ENCODE results near the gene GNG7. TPM values are rescaled to one million over a fixed set of nuclear protein-coding genes. Genes with fewer than 3 reads are reported as not detected.
A peak's percentile ranks its signal among the peaks of the same experiment; 100 is the strongest.
"Not testable (repeated sequence)": the region's sequence is repeated elsewhere in the genome, so short reads cannot be mapped to it uniquely, and the experiment has no call there.

Gene GNG7
- total RNA-seq, 2 experiments from 2014 or later = 0.25 to 0.40 TPM

GRCh38 chr19:2572152-2572551 is 130.3 kb downstream of the GNG7 start:
- Mint-ChIP-seq H3K9me3 (peaks cover 14% of the 10 kb centered on the region), H3K4me1 (peaks cover 13% of the 10 kb centered on the region)
- POLR2A ChIA-PET; DNase-seq; H3K36me3 Mint-ChIP-seq (ENCODE audit: low read depth); H3K27me3 Mint-ChIP-seq; H3K27ac Mint-ChIP-seq; H3K4me3 Mint-ChIP-seq: not testable (repeated sequence)
- CTCF ChIA-PET = interaction anchor here (0.7 to 1.3 kb wide), 2 partner anchors 96 to 1568 kb away, joined by 3 read pairs; partner anchors contain the start of gene GADD45B

DNA sequence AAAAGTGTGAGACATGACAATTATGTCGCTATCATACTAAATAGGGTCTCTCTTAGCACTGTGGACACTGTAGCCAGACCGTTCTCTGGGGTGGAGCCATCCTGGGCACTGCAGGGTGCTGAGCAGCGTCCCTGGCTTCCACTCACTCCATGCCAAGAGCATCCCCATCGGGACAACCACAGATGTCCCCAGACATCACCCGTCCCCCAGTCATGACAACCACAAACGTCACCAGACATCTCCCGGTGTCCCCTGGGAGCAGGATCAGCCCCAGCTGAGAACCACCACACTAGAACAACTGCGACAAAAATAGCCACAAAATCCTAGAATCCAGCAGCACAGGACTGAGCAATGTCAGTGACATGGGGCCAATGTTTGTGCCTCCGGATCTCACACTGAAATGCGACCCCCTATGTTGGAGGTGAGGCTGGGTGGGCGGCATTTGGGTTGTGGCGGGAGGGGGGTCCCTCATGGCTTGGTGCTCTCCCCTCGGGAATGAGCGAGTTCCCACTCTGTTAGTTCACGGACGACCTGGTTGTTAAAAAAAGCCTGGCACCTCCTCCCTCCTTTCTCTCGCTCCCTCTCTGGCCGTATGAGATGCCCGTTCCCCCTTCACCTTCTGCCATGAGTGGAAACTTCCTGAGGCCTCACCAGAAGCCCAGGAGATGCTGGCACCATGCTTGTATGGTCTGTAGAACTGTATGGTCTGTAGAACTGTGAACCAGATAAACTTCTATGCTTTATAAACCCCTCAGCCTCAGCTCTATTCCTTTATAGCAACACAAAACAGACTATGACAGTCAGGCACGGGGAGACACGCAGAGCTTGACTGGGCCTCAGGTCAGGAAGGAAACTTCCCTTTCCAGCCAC is 132.7 kb downstream of the GNG7 start:
- no peak overlapping the region for H3K27ac Mint-ChIP-seq
- peaks cover 18% of the 10 kb centered on the region for H3K4me1 Mint-ChIP-seq
- POLR2A ChIA-PET = interaction anchor here (1.0 kb wide), 1 partner anchor 8 kb away, joined by 3 read pairs; no protein-coding TSS in a partner anchor
- peaks cover 14% of the 10 kb centered on the region for H3K9me3 Mint-ChIP-seq
- peaks cover 2% of the 10 kb centered on the region for H3K27me3 Mint-ChIP-seq
- H3K36me3 Mint-ChIP-seq (ENCODE audit: low read depth) = no peaks in the 10 kb centered on the region
- no peak overlapping the region for H3K4me3 Mint-ChIP-seq
- DNase-seq = no peak
- CTCF ChIA-PET = interaction anchor here (0.6 kb wide), 1 partner anchor 66 kb away, joined by 3 read pairs; no protein-coding TSS in a partner anchor

GRCh38 chr19:2567996-2568395 is 134.5 kb downstream of the GNG7 start:
- Mint-ChIP-seq H3K36me3 (ENCODE audit: low read depth) (no peaks in the 10 kb centered on the region), H3K9me3 (peaks cover 10% of the 10 kb centered on the region), H3K4me3 (no peak overlapping the region), H3K27me3 (peaks cover 2% of the 10 kb centered on the region), H3K4me1 (peaks cover 28% of the 10 kb centered on the region), H3K27ac (peak overlapping the region; percentile 44)
- no peak for DNase-seq
- ChIA-PET POLR2A (interaction anchor here (1.2 kb wide), 1 partner anchor 92 kb away, joined by 9 read pairs; the partner anchor contains the start of gene GADD45B), CTCF (no interaction called here)

- H3K27ac Mint-ChIP-seq = peak overlapping the region; percentile 44
- H3K9me3 Mint-ChIP-seq = peaks cover 10% of the 10 kb centered on the region
- no peaks in the 10 kb centered on the region for H3K36me3 Mint-ChIP-seq (ENCODE audit: low read depth)
- H3K4me3 Mint-ChIP-seq = no peak overlapping the region
- DNase-seq = peak; percentile 32
- ChIA-PET POLR2A (interaction anchor here (1.2 kb wide), 1 partner anchor 91 kb away, joined by 9 read pairs; the partner anchor contains the start of gene GADD45B), CTCF (no interaction called here)
- peaks cover 2% of the 10 kb centered on the region for H3K27me3 Mint-ChIP-seq
- peaks cover 32% of the 10 kb centered on the region for H3K4me1 Mint-ChIP-seq
Observed at GRCh38 chr19:2567580-2567979, 134.9 kb downstream of the GNG7 start.

GRCh38 chr19:2563546-2563945 is 138.9 kb downstream of the GNG7 start:
- DNase-seq; H3K9me3 Mint-ChIP-seq; H3K36me3 Mint-ChIP-seq (ENCODE audit: low read depth); H3K27me3 Mint-ChIP-seq: not testable (repeated sequence)
- CTCF ChIA-PET = interaction anchor here (0.6 to 1.0 kb wide), 2 partner anchors 28 to 87 kb away, joined by 3 to 4 read pairs; partner anchors contain the start of gene GADD45B
- Mint-ChIP-seq H3K4me1 (peaks cover 61% of the 10 kb centered on the region), H3K4me3 (peak overlapping the region; percentile 85), H3K27ac (peak overlapping the region; percentile 99)
- POLR2A ChIA-PET = interaction anchor here (1.2 kb wide), 1 partner anchor 87 kb away, joined by 5 read pairs; the partner anchor contains the start of gene GADD45B

GRCh38 chr19:2561895-2562294 is 140.6 kb downstream of the GNG7 start:
- POLR2A ChIA-PET = interaction anchor here (0.6 to 2.3 kb wide), 15 partner anchors 8 to 100 kb away, joined by 3 to 63 read pairs (median 4); partner anchors contain the start of gene GADD45B
- CTCF ChIA-PET = interaction anchor here (0.7 to 1.9 kb wide), 8 partner anchors 9 to 86 kb away, joined by 3 to 9 read pairs (median 4); partner anchors contain the start of gene GADD45B
- Mint-ChIP-seq H3K27me3 (peaks cover 2% of the 10 kb centered on the region), H3K36me3 (ENCODE audit: low read depth) (no peaks in the 10 kb centered on the region), H3K9me3 (peaks cover 2% of the 10 kb centered on the region), H3K4me3 (peak overlapping the region; percentile 85), H3K27ac (peak overlapping the region; percentile 99), H3K4me1 (peaks cover 55% of the 10 kb centered on the region)
- DNase-seq = peak; percentile 80

GRCh38 chr19:2561221-2561620 is 141.3 kb downstream of the GNG7 start:
- Mint-ChIP-seq H3K27me3 (peaks cover 3% of the 10 kb centered on the region), H3K4me1 (peaks cover 58% of the 10 kb centered on the region), H3K27ac (peak overlapping the region; percentile 99), H3K36me3 (ENCODE audit: low read depth) (no peaks in the 10 kb centered on the region), H3K4me3 (peak overlapping the region; percentile 85), H3K9me3 (peaks cover 3% of the 10 kb centered on the region)
- POLR2A ChIA-PET = interaction anchor here (0.7 to 2.3 kb wide), 13 partner anchors 8 to 95 kb away, joined by 3 to 63 read pairs (median 5); partner anchors contain the start of gene GADD45B
- CTCF ChIA-PET = interaction anchor here (1.0 to 1.9 kb wide), 6 partner anchors 8 to 85 kb away, joined by 3 to 9 read pairs (median 4); partner anchors contain the start of gene GADD45B
- no peak for DNase-seq

DNA sequence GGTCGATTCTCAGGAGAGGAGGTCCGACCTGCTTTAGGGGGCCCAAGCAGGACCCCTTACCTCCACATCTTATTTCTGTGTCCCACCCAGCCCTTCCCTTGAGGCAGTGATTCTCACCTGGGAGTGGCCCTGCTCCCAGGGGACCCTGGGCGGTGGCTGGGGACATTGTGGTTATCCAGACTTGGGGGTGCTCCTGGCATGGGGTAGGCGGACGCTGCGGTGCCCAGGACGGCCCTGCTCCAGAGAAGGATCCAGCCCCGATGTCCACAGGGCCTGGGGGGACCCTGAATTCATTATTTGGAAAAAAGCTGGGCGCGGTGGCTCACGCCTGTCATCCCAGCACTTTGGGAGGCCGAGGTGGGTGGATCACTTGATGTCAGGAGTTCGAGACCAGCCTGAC is 142.1 kb downstream of the GNG7 start:
- H3K4me3 Mint-ChIP-seq = no peak overlapping the region
- no peak overlapping the region for H3K27ac Mint-ChIP-seq
- peaks cover 3% of the 10 kb centered on the region for H3K27me3 Mint-ChIP-seq
- peaks cover 3% of the 10 kb centered on the region for H3K9me3 Mint-ChIP-seq
- ChIA-PET POLR2A (interaction anchor here (2.2 kb wide), 2 partner anchors 7 to 60 kb away, joined by 9 to 17 read pairs; no protein-coding TSS in a partner anchor), CTCF (interaction anchor here (1.9 kb wide), 1 partner anchor 84 kb away, joined by 9 read pairs; the partner anchor contains the start of gene GADD45B)
- peaks cover 56% of the 10 kb centered on the region for H3K4me1 Mint-ChIP-seq
- no peaks in the 10 kb centered on the region for H3K36me3 Mint-ChIP-seq (ENCODE audit: low read depth)
- DNase-seq = no peak

- no peak for DNase-seq
- Mint-ChIP-seq H3K27me3 (peaks cover 3% of the 10 kb centered on the region), H3K4me1 (peaks cover 53% of the 10 kb centered on the region), H3K4me3 (no peak overlapping the region), H3K9me3 (peaks cover 3% of the 10 kb centered on the region), H3K36me3 (ENCODE audit: low read depth) (no peaks in the 10 kb centered on the region), H3K27ac (no peak overlapping the region)
- ChIA-PET POLR2A (interaction anchor here (1.0 to 1.5 kb wide), 2 partner anchors 62 to 80 kb away, joined by 3 read pairs; no protein-coding TSS in a partner anchor), CTCF (no interaction called here)
Observed at GRCh38 chr19:2558543-2558942, 144.0 kb downstream of the GNG7 start.

- DNase-seq; H3K9me3 Mint-ChIP-seq; H3K4me3 Mint-ChIP-seq; H3K27me3 Mint-ChIP-seq; H3K27ac Mint-ChIP-seq; H3K36me3 Mint-ChIP-seq (ENCODE audit: low read depth); CTCF ChIA-PET: not testable (repeated sequence)
- H3K4me1 Mint-ChIP-seq = peaks cover 50% of the 10 kb centered on the region
- POLR2A ChIA-PET = interaction anchor here (1.5 kb wide), 1 partner anchor 80 kb away, joined by 3 read pairs; no protein-coding TSS in a partner anchor
Observed at GRCh38 chr19:2558131-2558530, 144.4 kb downstream of the GNG7 start.

- H3K9me3 Mint-ChIP-seq = peaks cover 3% of the 10 kb centered on the region
- no peaks in the 10 kb centered on the region for H3K36me3 Mint-ChIP-seq (ENCODE audit: low read depth)
- ChIA-PET CTCF (no interaction called here), POLR2A (no interaction called here)
- H3K4me1 Mint-ChIP-seq = peaks cover 50% of the 10 kb centered on the region
- peak overlapping the region; percentile 47 for H3K27ac Mint-ChIP-seq
- peaks cover 3% of the 10 kb centered on the region for H3K27me3 Mint-ChIP-seq
- no peak for DNase-seq
- H3K4me3 Mint-ChIP-seq = no peak overlapping the region
Observed at GRCh38 chr19:2557093-2557440, 145.4 kb downstream of the GNG7 start.

DNA sequence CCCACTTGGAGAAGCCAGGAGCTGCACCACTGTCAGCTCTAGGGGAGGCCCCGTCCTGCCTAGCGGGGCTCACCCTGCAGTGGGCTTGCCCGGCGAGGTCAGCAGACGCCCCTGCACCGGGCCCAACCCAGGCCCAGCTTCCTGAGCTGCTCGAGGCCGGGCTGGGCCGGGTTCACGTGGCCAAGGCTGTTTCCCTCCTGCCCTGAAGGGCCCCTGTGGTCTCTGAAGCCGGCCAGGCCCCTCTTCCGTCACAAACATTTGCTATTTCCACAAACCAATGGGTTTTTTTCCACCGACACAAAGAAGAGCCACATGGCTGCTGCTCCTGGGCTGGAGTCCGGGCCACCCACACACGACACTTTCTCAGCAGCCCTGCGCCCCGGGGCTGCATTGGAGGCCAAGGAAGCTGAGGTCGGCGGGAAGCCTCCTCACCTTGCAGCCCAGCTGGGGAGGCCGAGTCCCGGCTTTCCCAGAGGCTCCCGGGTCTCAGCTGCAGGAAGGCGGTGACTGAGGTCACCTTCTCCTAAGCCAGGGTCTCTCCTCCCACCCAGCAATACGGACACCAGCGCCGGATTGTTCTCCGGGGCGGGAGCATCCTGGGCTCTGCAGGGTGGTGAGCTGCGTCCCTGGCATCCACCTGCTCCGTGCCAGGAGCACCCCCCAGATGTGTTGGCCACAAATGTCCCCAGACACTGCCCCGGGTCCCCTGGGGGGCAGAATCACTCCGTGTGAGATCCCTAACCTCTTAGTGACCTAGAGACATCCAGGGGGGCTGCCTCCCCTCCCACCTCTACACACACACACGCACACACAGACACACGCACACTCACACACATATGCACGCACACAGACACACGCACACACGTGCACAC is 146.0 kb downstream of the GNG7 start:
- peaks cover 3% of the 10 kb centered on the region for H3K9me3 Mint-ChIP-seq
- no peak overlapping the region for H3K4me3 Mint-ChIP-seq
- peak overlapping the region; percentile 47 for H3K27ac Mint-ChIP-seq
- peaks cover 3% of the 10 kb centered on the region for H3K27me3 Mint-ChIP-seq
- CTCF ChIA-PET = no interaction called here
- no peak for DNase-seq
- H3K4me1 Mint-ChIP-seq = peaks cover 50% of the 10 kb centered on the region
- no peaks in the 10 kb centered on the region for H3K36me3 Mint-ChIP-seq (ENCODE audit: low read depth)
- POLR2A ChIA-PET = interaction anchor here (1.1 kb wide), 1 partner anchor 80 kb away, joined by 4 read pairs; the partner anchor contains the start of gene GADD45B
